D721Med (cell line): Measurements from ENCODE around the gene ADIPOR1.

Experiments used
- DNase-seq: peaks from one replicate; pipeline ENCODE4 v3.0.0; 2011; ENCODE audit warnings: low spot score; ENCODE audit not compliant: insufficient read length
- FAIRE-seq: peaks from 2 replicates; lab custom pipeline; 2011; peaks lifted over from hg19 to GRCh38; lab: Jason Lieb, UNC
- CTCF ChIP-seq: IDR thresholded peaks from 2 replicates; pipeline ENCODE4 v1.5.1; 2012; ENCODE audit warnings: mild to moderate bottlenecking, control low read depth; ENCODE audit not compliant: insufficient read depth; ENCODE audit errors: missing control alignments

The ADIPOR1 gene

GRCh38 chr1:202982715-202983430 is 24.8 kb upstream of the ADIPOR1 start:
- DNase-seq (no peak), FAIRE-seq (no peak)

GRCh38 chr1:202981939-202982338 is 23.8 kb upstream of the ADIPOR1 start:
- DNase-seq = no peak
- no peak for TF ChIP-seq CTCF
- FAIRE-seq = no peak

More at GRCh38 chr1:202982715-202983430, 24.8 kb upstream of the ADIPOR1 start:
- TF ChIP-seq CTCF = no peak

- DNase-seq = no peak
- no peak for FAIRE-seq
- TF ChIP-seq CTCF = no peak
Measured at GRCh38 chr1:202979459-202979858, 21.3 kb upstream of the ADIPOR1 start.

- FAIRE-seq (no peak), DNase-seq (no peak)
- no peak for TF ChIP-seq CTCF
Measured at GRCh38 chr1:202976633-202977032, 18.5 kb upstream of the ADIPOR1 start.

GRCh38 chr1:202974856-202975255 is 16.7 kb upstream of the ADIPOR1 start:
- DNase-seq (no peak), FAIRE-seq (no peak)
- TF ChIP-seq CTCF = no peak

GRCh38 chr1:202972046-202972445 is 13.9 kb upstream of the ADIPOR1 start:
- DNase-seq (no peak), FAIRE-seq (no peak)
- no peak for TF ChIP-seq CTCF

- TF ChIP-seq CTCF = peak; percentile 62
- DNase-seq (no peak), FAIRE-seq (no peak)
Measured at GRCh38 chr1:202968895-202969295, 10.8 kb upstream of the ADIPOR1 start.
